Liver (tissue), 9 donors: ENCODE measurements around the gene RBBP7. TPM values are rescaled to one million over a fixed set of nuclear protein-coding genes. Genes with fewer than 3 reads are reported as not detected.

Source experiments
- DNase-seq: peaks from one replicate; pipeline ENCODE4 v3.0.0-alpha.2; 2017; ENCODE audit warnings: low spot score
- H3K27ac ChIP-seq, 2 donors: one replicate each; pipeline ENCODE4 v1.7.0; 2013; ENCODE audit warnings: inconsistent platforms in 2 of 2, low read length in 2 of 2, control low read depth in 1 of 2, low read depth in 1 of 2, mild to moderate bottlenecking in 1 of 2
- H3K27me3 ChIP-seq, 4 donors: one replicate each; pipeline versions ENCODE4 v1.6.1 to v1.7.0; 2013; ENCODE audit warnings: low read length in 3 of 4, inconsistent platforms in 1 of 4, mild to moderate bottlenecking in 1 of 4, moderate library complexity in 1 of 4; ENCODE audit not compliant: control insufficient read depth in 4 of 4, insufficient read depth in 4 of 4
- H3K36me3 ChIP-seq, 4 donors: one replicate each; pipeline versions ENCODE4 v1.6.1 to v1.7.0; 2013; ENCODE audit warnings: low read length in 3 of 4, mild to moderate bottlenecking in 3 of 4, low read depth in 1 of 4, moderate library complexity in 1 of 4; ENCODE audit not compliant: control insufficient read depth in 4 of 4, insufficient read depth in 3 of 4
- H3K4me1 ChIP-seq, 4 donors: one replicate each; pipeline versions ENCODE4 v1.6.1 to v1.7.0; 2013; ENCODE audit warnings: low read length in 3 of 4, mild to moderate bottlenecking in 3 of 4, moderate library complexity in 1 of 4; ENCODE audit not compliant: control insufficient read depth in 4 of 4, insufficient read depth in 4 of 4
- H3K4me3 ChIP-seq, 3 donors: one replicate each; pipeline versions ENCODE4 v1.6.1 to v1.7.0; 2013; ENCODE audit warnings: low read length in 3 of 3, control low read depth in 1 of 3, low read depth in 1 of 3, mild to moderate bottlenecking in 1 of 3
- H3K9ac ChIP-seq, 2 donors: one replicate each; pipeline ENCODE4 v1.7.0; 2013; ENCODE audit warnings: low read length in 2 of 2, mild to moderate bottlenecking in 2 of 2, moderate library complexity in 2 of 2, control low read depth in 1 of 2, low read depth in 1 of 2
- H3K9me3 ChIP-seq, 4 donors: one replicate each; pipeline versions ENCODE4 v1.6.1 to v1.7.0; 2013; ENCODE audit warnings: low read length in 3 of 4; ENCODE audit not compliant: control insufficient read depth in 4 of 4
- ATF3 ChIP-seq: IDR thresholded peaks from 2 replicates; pipeline ENCODE4 v1.6.1; 2016; ENCODE audit warnings: antibody characterized with exemption
- CTCF ChIP-seq: fragments of 150-350 bp; IDR thresholded peaks from 2 replicates; pipeline ENCODE4 v1.5.1; 2017; ENCODE audit warnings: improper control_type of control experiment, low read depth, low read length; ENCODE audit not compliant: missing input control
- EGR1 ChIP-seq, 2 donors: IDR thresholded peaks; 2 replicates each; pipeline ENCODE4 v1.6.1; 2016 to 2018; ENCODE audit warnings: antibody characterized with exemption in 2 of 2, low read depth in 2 of 2
- FOXA1 ChIP-seq: IDR thresholded peaks from 2 replicates; pipeline ENCODE4 v1.6.1; 2016; ENCODE audit warnings: antibody characterized with exemption
- FOXA2 ChIP-seq: IDR thresholded peaks from 2 replicates; pipeline ENCODE4 v1.6.1; 2016; ENCODE audit warnings: antibody characterized with exemption
- GABPA ChIP-seq, 2 donors: IDR thresholded peaks in 1 of 2; conservative IDR thresholded peaks in 1 of 2; 2 replicates each; pipeline ENCODE4 v1.6.1; 2016; ENCODE audit warnings: antibody characterized with exemption in 2 of 2, mild to moderate bottlenecking in 1 of 2, moderate library complexity in 1 of 2
- HNF4A ChIP-seq, 2 donors: conservative IDR thresholded peaks; 2 replicates each; pipeline ENCODE4 v1.6.1; 2016; ENCODE audit warnings: antibody characterized with exemption in 2 of 2, mild to moderate bottlenecking in 2 of 2
- HNF4G ChIP-seq: IDR thresholded peaks from 2 replicates; pipeline ENCODE4 v1.6.1; 2016; ENCODE audit warnings: antibody characterized with exemption
- JUND ChIP-seq, 2 donors: IDR thresholded peaks; 2 replicates each; pipeline ENCODE4 v1.6.1; 2016; ENCODE audit warnings: antibody characterized with exemption in 2 of 2
- MAX ChIP-seq: IDR thresholded peaks from 2 replicates; pipeline ENCODE4 v1.6.1; 2016; ENCODE audit warnings: antibody characterized with exemption
- NR2F2 ChIP-seq: IDR thresholded peaks from 2 replicates; pipeline ENCODE4 v1.6.1; 2016; ENCODE audit warnings: antibody characterized with exemption
- RAD21 ChIP-seq, 2 donors: IDR thresholded peaks; 2 replicates each; pipeline ENCODE4 v1.6.1; 2016; ENCODE audit warnings: antibody characterized with exemption in 2 of 2, mild to moderate bottlenecking in 2 of 2
- REST ChIP-seq: IDR thresholded peaks from 2 replicates; pipeline ENCODE4 v1.6.1; 2016; ENCODE audit warnings: antibody characterized with exemption, mild to moderate bottlenecking
- RXRA ChIP-seq, 2 donors: IDR thresholded peaks; 2 replicates each; pipeline ENCODE4 v1.6.1; 2017 to 2018; ENCODE audit warnings: antibody characterized with exemption in 2 of 2, mild to moderate bottlenecking in 1 of 2
- YY1 ChIP-seq: IDR thresholded peaks from 2 replicates; pipeline ENCODE4 v1.6.1; 2016; ENCODE audit warnings: antibody characterized with exemption, mild to moderate bottlenecking
- ZBTB33 ChIP-seq: IDR thresholded peaks from 2 replicates; pipeline ENCODE4 v1.6.1; 2016; ENCODE audit warnings: antibody characterized with exemption
- WGBS: extraction: QIAGEN DNeasy Blood & Tissue Kit; methylation state at CpG from one replicate; pipeline ENCODE4 v1.1.7; 2013; 5-methylcytosine and 5-hydroxymethylcytosine counted together
- polyA plus RNA-seq, 2 donors: library from polyadenylated mRNA; stranded (reverse) in 1 of 2; unstranded in 1 of 2; fragments of 200-250 nt in 1 of 2; fragments of >200 nt in 1 of 2; fragmentation: Nextera tagmentation in 1 of 2; extraction: Ambion mirVana in 1 of 2; gene quantifications; one replicate each; pipeline versions ENCODE4 v1.2.1 to v1.2.3, GENCODE V29; 2013 to 2015
- total RNA-seq, 2 donors: library from RNA; depleted of rRNA; stranded (reverse); fragments of >200 nt; gene quantifications; one replicate each; pipeline ENCODE4 v1.2.3, GENCODE V29; 2014
- donor health status: healthy.
- donor health status: healthy.
- donor health status: healthy.
- donor health status: healthy.
- donor health status: healthy.

Gene RBBP7
- total and polyA plus RNA-seq, 4 donors = 32.5 to 77.9 (median 35.5) TPM

GRCh38 chrX:16867947-16868346 is 2.2 kb downstream of the RBBP7 start:
- Histone ChIP-seq H3K4me3 (no peak overlapping the region), H3K9ac (no peak overlapping the region), H3K36me3 (peaks cover 0 to 4% (median 0%) of the 10 kb centered on the region in 4 donors), H3K27me3 (no peaks in the 10 kb centered on the region), H3K4me1 (peaks cover 5 to 22% (median 18%) of the 10 kb centered on the region in 4 donors), H3K27ac (no peak overlapping the region), H3K9me3 (no peaks in the 10 kb centered on the region)
- 84% methylated on average over 6 of the region's 6 CpGs for WGBS
- DNase-seq = no peak
- TF ChIP-seq HNF4A (conservative IDR thresholded peaks at IDR 0.05) (peak in 1 of 2 donors; percentile 41), FOXA2 (no peak), FOXA1 (no peak), RXRA (IDR thresholded peaks at IDR 0.05) (peak in 1 of 2 donors; percentile 12)

- H3K27me3 ChIP-seq = no peaks in the 10 kb centered on the region
- peaks cover 1 to 10% (median 4%) of the 10 kb centered on the region in 4 donors for H3K36me3 ChIP-seq
- no peak overlapping the region for H3K27ac ChIP-seq
- no peak overlapping the region for H3K4me3 ChIP-seq
- H3K4me1 ChIP-seq = peaks cover 0 to 2% (median 0%) of the 10 kb centered on the region in 4 donors
- TF ChIP-seq HNF4G = no peak
- no peak for TF ChIP-seq YY1
- TF ChIP-seq REST = no peak
- no peak for TF ChIP-seq NR2F2
- TF ChIP-seq GABPA (IDR thresholded peaks at IDR 0.05 in 1 of 2, conservative IDR thresholded peaks at IDR 0.05 in 1 of 2) = no peak
- TF ChIP-seq RAD21 (IDR thresholded peaks at IDR 0.05) = no peak
- TF ChIP-seq MAX = no peak
- TF ChIP-seq HNF4A (conservative IDR thresholded peaks at IDR 0.05) = no peak
- no peak for TF ChIP-seq CTCF
- no peak for TF ChIP-seq JUND (IDR thresholded peaks at IDR 0.05)
- no peak for TF ChIP-seq RXRA (IDR thresholded peaks at IDR 0.05)
- TF ChIP-seq ATF3 = no peak
- no peak for TF ChIP-seq EGR1 (IDR thresholded peaks at IDR 0.05; ENCODE audit: low read depth in 2 of 2)
- TF ChIP-seq ZBTB33 = no peak
- no peak for TF ChIP-seq FOXA1
- 91% methylated on average over 2 of the region's 2 CpGs for WGBS
- no peaks in the 10 kb centered on the region for H3K9me3 ChIP-seq
- no peak overlapping the region for H3K9ac ChIP-seq
- DNase-seq = no peak
Observed at GRCh38 chrX:16862829-16863228, 7.3 kb downstream of the RBBP7 start.
